BJ (cell line): ENCODE measurements around the gene RHBDD3. TPM values are rescaled to one million over a fixed set of nuclear protein-coding genes. Genes with fewer than 3 reads are reported as not detected.

Experiments used
- CTCF ChIA-PET: fragments of 350-600 bp; formaldehyde crosslinking; extraction: SDS; loops from one replicate; lab custom pipeline; 2021; ENCODE audit warnings: antibody characterized with exemption, inconsistent platforms; lab: Yijun Ruan, JAX
- POLR2A ChIA-PET: fragments of 300-600 bp; sonication (Branson Sonifier 250); formaldehyde crosslinking; extraction: SDS; loops from one replicate; lab custom pipeline; 2021; ENCODE audit warnings: antibody characterized with exemption; lab: Charles Lee
- DNase-seq: peaks from one replicate; pipeline ENCODE4 v3.0.0-alpha.2; 2011; ENCODE audit warnings: low read depth
- H3K27me3 ChIP-seq: 2 replicates; pipeline ENCODE4 v1.6.0; 2011; ENCODE audit warnings: low read length; ENCODE audit not compliant: control insufficient read depth, insufficient read depth
- H3K36me3 ChIP-seq: 2 replicates; pipeline ENCODE4 v1.5.1; 2011; ENCODE audit warnings: low read length; ENCODE audit not compliant: control insufficient read depth, insufficient read depth
- H3K4me3 ChIP-seq: 2 replicates; pipeline ENCODE4 v1.5.1; 2011; ENCODE audit warnings: low read depth, mild to moderate bottlenecking, control low read depth, low read length
- CTCF ChIP-seq: IDR thresholded peaks from 2 replicates; pipeline ENCODE4 v1.5.1; 2011; ENCODE audit warnings: low read depth, mild to moderate bottlenecking, control low read depth, inconsistent platforms, low read length, moderate library complexity; ENCODE audit not compliant: insufficient read depth
- polyA plus RNA-seq: library from polyadenylated mRNA; depleted of rRNA; stranded (reverse); fragments of >200 nt; gene quantifications from 2 replicates; pipeline ENCODE4 v1.2.3, GENCODE V29; 2011

The RHBDD3 gene
- polyA plus RNA-seq, 1 experiment: 15.6 TPM

GRCh38 chr22:29308148-29308790 is 40.5 kb upstream of the RHBDD3 start:
- Histone ChIP-seq H3K4me3 (no peak overlapping the region), H3K36me3 (peaks cover 4% of the 10 kb centered on the region), H3K27me3 (no peaks in the 10 kb centered on the region)
- DNase-seq: no peak
- ChIA-PET CTCF (interaction anchor here (6.7 kb wide), 1 partner anchor 50 kb away, joined by 69 read pairs; no protein-coding TSS in a partner anchor), POLR2A (interaction anchor here (0.6 kb wide), 1 partner anchor 343 kb away, joined by 3 read pairs; no protein-coding TSS in a partner anchor)
- TF ChIP-seq CTCF: no peak

DNA sequence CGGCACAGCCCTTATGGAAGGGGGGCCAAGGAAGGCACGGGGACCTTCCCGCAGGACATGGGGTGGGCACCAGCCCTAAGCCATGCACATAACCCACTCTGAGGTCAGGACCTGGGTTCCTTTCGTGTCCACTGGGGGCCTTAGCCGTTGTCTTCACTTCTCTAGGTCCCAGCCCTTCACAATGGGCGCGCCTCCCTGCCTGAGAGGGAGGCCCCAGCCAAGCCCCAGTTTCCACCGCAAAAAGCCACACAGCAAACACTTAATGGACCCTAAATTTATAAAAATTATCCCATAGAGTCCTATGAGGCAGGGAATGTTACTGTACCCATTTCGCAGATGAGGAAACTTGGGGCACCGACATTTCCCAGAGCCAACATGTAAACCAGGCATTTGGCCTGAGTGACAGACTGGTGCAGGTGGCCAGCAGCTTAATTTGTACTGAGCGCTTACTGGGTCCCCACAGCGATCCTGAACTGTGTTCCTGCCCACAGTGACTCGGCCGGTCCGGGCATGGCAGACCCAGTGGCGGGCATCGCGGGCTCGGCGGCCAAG is 39.9 kb upstream of the RHBDD3 start:
- ChIA-PET CTCF (interaction anchor here (0.7 to 6.7 kb wide), 5 partner anchors 24 to 81 kb away, joined by 3 to 69 read pairs (median 3); partner anchors contain the start of gene AP1B1), POLR2A (no interaction called here)
- DNase-seq: no peak
- Histone ChIP-seq H3K27me3 (no peaks in the 10 kb centered on the region), H3K4me3 (peak overlapping the region; percentile 80), H3K36me3 (peaks cover 4% of the 10 kb centered on the region)
- TF ChIP-seq CTCF: no peak

DNA sequence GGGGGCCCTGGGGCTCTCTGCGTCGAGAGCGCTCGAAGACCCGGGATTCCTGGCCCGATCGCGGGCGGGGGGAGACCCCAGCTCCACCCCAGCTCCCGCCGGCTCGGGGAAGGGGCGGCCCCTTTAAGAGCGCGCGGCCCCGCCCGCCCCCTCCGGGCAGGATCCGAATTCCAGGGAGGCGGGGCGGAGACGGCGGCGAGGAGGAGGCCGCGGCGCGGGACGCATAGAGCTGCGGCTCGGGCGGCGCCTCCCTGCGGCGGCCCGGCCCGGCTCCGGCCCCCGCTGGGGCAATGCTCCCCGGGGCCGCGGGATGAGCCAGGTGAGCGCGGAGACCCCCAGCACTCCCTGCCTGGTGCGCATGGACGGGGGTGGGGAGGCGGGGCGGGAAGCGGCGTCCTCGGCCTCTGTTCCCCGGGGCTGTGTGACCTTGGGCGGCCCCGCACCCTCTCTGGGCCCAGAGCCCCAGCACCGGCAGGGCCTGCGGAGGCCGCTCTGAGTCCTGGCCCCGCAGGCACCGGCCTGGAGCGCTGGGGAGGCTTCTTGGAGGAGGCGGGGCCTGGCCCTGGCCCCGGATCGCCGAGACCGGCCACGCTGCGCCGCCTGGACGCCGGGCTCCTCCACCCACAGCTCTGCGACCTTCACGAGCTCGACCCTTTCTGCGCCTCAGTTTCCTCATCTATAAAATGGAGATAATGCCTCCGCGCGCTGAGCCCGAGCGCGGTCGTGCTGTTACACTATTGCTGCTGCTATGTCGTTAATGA is 39.2 kb upstream of the RHBDD3 start:
- CTCF ChIA-PET: interaction anchor here (0.7 to 6.7 kb wide), 8 partner anchors 10 to 82 kb away, joined by 3 to 69 read pairs (median 3); partner anchors contain the start of gene AP1B1
- H3K36me3 ChIP-seq: peaks cover 2% of the 10 kb centered on the region
- peak overlapping the region; percentile 80 for H3K4me3 ChIP-seq
- no peak for DNase-seq
- TF ChIP-seq CTCF: no peak
- POLR2A ChIA-PET: interaction anchor here (0.6 kb wide), 1 partner anchor 61 kb away, joined by 3 read pairs; no protein-coding TSS in a partner anchor
- H3K27me3 ChIP-seq: no peaks in the 10 kb centered on the region

GRCh38 chr22:29306175-29306834 is 38.5 kb upstream of the RHBDD3 start, which contains the start of gene GAS2L1:
Gene GAS2L1 (plus strand): TSS chr22:29306650. CDS start chr22:29308106, 1,456 bp downstream.
- Histone ChIP-seq H3K27me3 (no peaks in the 10 kb centered on the region), H3K36me3 (peaks cover under 1% of the 10 kb centered on the region; the same call in 1 of the 2 replicates), H3K4me3 (peak within 1 kb of the TSS; percentile 80)
- ChIA-PET POLR2A (interaction anchor here (0.6 kb wide), 1 partner anchor 62 kb away, joined by 3 read pairs; no protein-coding TSS in a partner anchor), CTCF (interaction anchor here (0.7 to 6.7 kb wide), 10 partner anchors 9 to 82 kb away, joined by 3 to 69 read pairs (median 3); partner anchors contain the start of gene AP1B1)
- no peak for DNase-seq
- TF ChIP-seq CTCF: peak; percentile 85
